ENCODE measurements around the gene CIT.
"Not testable (repeated sequence)": the region's sequence is repeated elsewhere in the genome, so short reads cannot be mapped to it uniquely, and the experiment has no call there.

The CIT gene

GRCh38 chr12:119669744-119670472 lies 207.2 kb downstream of the CIT start:
- DNase-seq = no peak

- DNase-seq = no peak
Observed at GRCh38 chr12:119668324-119668841, 208.7 kb downstream of the CIT start.

GRCh38 chr12:119667577-119668323 lies 209.4 kb downstream of the CIT start, which contains the start of gene PRKAB1:
Gene PRKAB1, plus strand, starts transcription at chr12:119668133. Its CDS starts 112 bp downstream, at chr12:119668245.
- DNase-seq = peak; percentile 93

- no peak for DNase-seq
Observed at GRCh38 chr12:119666900-119667576, 210.1 kb downstream of the CIT start.

GRCh38 chr12:119666226-119666795 lies 210.8 kb downstream of the CIT start:
- DNase-seq = no peak

- DNase-seq = no peak
Observed at GRCh38 chr12:119665164-119665929, 211.8 kb downstream of the CIT start.

GRCh38 chr12:119664642-119665041 lies 212.5 kb downstream of the CIT start:
- DNase-seq = no peak

GRCh38 chr12:119661882-119662281 lies 215.2 kb downstream of the CIT start:
- DNase-seq = no peak

- DNase-seq = no peak
Observed at GRCh38 chr12:119660076-119660475, 217.0 kb downstream of the CIT start.

GRCh38 chr12:119659289-119659897 lies 217.7 kb downstream of the CIT start:
- DNase-seq = peak; percentile 18

GRCh38 chr12:119658166-119658565 lies 219.0 kb downstream of the CIT start:
- not testable (repeated sequence) for DNase-seq

GRCh38 chr12:119657001-119657400 lies 220.1 kb downstream of the CIT start:
- DNase-seq = not testable (repeated sequence)

GRCh38 chr12:119652665-119653064 lies 224.5 kb downstream of the CIT start:
- DNase-seq = no peak

- DNase-seq = no peak
Observed at GRCh38 chr12:119649202-119649808, 227.8 kb downstream of the CIT start.

- DNase-seq = no peak
Observed at GRCh38 chr12:119645535-119646059, 231.5 kb downstream of the CIT start.

- DNase-seq = no peak
Observed at GRCh38 chr12:119644930-119645329, 232.2 kb downstream of the CIT start.

- DNase-seq = no peak
Observed at GRCh38 chr12:119642986-119643385, 234.1 kb downstream of the CIT start.

All from NCI-H446 treated with DMSO at 0.1 percent for 48 hours (cell line).